Stomach (tissue), 9 donors: Measurements from ENCODE around the gene SHANK3. TPM values are rescaled to one million over a fixed set of nuclear protein-coding genes. Genes with fewer than 3 reads are reported as not detected.

Experiments
- DNase-seq, 2 donors: peaks; one replicate each; pipeline versions ENCODE4 v3.0.0 to v3.0.0-alpha.2; 2013 to 2019
- H3K27ac ChIP-seq, 5 donors: fragments of 200-600 bp in 4 of 5; sonication (generic) in 4 of 5; one replicate each; pipeline ENCODE4 v1.5.1; 2013 to 2019; ENCODE audit warnings: mild to moderate bottlenecking in 1 of 5, moderate library complexity in 1 of 5
- H3K27me3 ChIP-seq, 3 donors: fragments of 200-600 bp; sonication (generic); one replicate each; pipeline ENCODE4 v1.5.1; 2017 to 2019; ENCODE audit warnings: mixed run types in 1 of 3
- H3K36me3 ChIP-seq, 4 donors: fragments of 200-600 bp; sonication (generic); 1 replicate in 3 of 4; 2 replicates in 1 of 4; pipeline ENCODE4 v1.5.1; 2016 to 2019
- H3K4me1 ChIP-seq, 4 donors: fragments of 200-600 bp; sonication (generic); one replicate each; pipeline ENCODE4 v1.5.1; 2016 to 2019
- H3K4me3 ChIP-seq, 4 donors: fragments of 200-600 bp; sonication (generic) in 3 of 4; one replicate each; pipeline ENCODE4 v1.5.1; 2016 to 2019; ENCODE audit warnings: mild to moderate bottlenecking in 1 of 4
- H3K9me3 ChIP-seq, 4 donors: fragments of 200-600 bp; sonication (generic); one replicate each; pipeline ENCODE4 v1.5.1; 2016 to 2019
- EP300 ChIP-seq: sonication (generic); formaldehyde crosslinking; IDR thresholded peaks from one replicate; pipeline ENCODE4 v1.6.1; 2017; ENCODE audit warnings: antibody characterized with exemption
- POLR2A ChIP-seq, 4 donors: fragments of 450-650 bp; IDR thresholded peaks; one replicate each; pipeline ENCODE4 v1.6.1; 2016; ENCODE audit warnings: antibody characterized with exemption in 4 of 4, control low read depth in 2 of 4, mild to moderate bottlenecking in 1 of 4, moderate library complexity in 1 of 4
- POLR2AphosphoS5 ChIP-seq, 3 donors: sonication (generic); formaldehyde crosslinking; IDR thresholded peaks; one replicate each; pipeline ENCODE4 v1.6.1; 2016; ENCODE audit warnings: antibody characterized with exemption in 3 of 3
- WGBS, 5 donors: extraction: QIAGEN DNeasy Blood & Tissue Kit in 3 of 5; methylation state at CpG; one replicate each; pipeline versions ENCODE4 v1.1.5 to v1.1.7; 2013 to 2018; 5-methylcytosine and 5-hydroxymethylcytosine counted together
- intact Hi-C: fragments of 100-400 bp; cut with DNase I; formaldehyde crosslinking; loops from one replicate; pipeline ENCODE4 v1.15.1; 2023; ENCODE audit warnings: low total_unique reads
- polyA plus RNA-seq, 3 donors: library from polyadenylated mRNA; stranded (reverse); fragments of 200-250 nt; gene quantifications; one replicate each; pipeline ENCODE4 v1.2.3, GENCODE V29; 2013
- total RNA-seq, 5 donors: library from RNA; depleted of rRNA; stranded (reverse); fragments of >200 nt; gene quantifications; one replicate each; pipeline versions ENCODE4 v1.1.0 to v1.2.3, GENCODE V29; 2014 to 2016
- TF ChIP-seq, protein P1 (sequence below), 7 experiments: fragments of 450-650 bp in 4 of 7; fragments of 200-600 bp in 3 of 7; sonication (generic) in 3 of 7; IDR thresholded peaks; one replicate each; pipeline ENCODE4 v1.5.1; 2016 to 2019; ENCODE audit warnings: antibody characterized with exemption in 7 of 7, control low read depth in 2 of 7, mild to moderate bottlenecking in 1 of 7
- donor health status: healthy with polysubstance abuse.
- donor health status: Bipolar disorder and iron deficiency.
- donor health status: healthy.

SHANK3 gene
- total and polyA plus RNA-seq, 8 donors = 2.5 to 31.2 (median 5.1) TPM

DNA sequence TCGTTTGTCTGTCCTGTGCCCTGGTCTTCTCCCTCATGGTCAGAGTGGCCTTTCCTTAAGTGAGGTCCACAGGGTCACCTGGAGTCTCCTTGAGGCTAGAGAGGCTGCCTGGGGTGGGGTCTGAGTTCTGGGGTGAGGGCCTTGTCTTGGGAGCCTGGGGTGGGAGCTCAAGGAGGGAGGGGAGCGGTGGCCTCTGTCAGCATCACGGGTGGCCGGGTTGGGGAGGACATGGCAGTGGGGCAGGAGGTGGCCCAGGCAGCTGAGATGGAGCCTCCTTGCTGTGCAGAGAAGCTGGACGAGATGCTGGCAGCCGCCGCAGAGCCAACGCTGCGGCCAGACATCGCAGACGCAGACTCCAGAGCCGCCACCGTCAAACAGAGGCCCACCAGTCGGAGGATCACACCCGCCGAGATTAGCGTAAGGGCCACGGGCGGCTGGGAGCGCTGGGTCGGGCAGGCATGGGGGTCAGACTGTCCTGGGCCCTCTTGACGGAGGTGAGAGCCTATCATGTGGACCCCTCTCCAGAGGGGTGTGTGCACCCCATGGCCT, 42.1 kb downstream of the SHANK3 start:
- Histone ChIP-seq H3K27me3 (peaks cover 2 to 12% (median 6%) of the 10 kb centered on the region in 3 donors), H3K27ac (no peak overlapping the region), H3K4me1 (no peaks in the 10 kb centered on the region), H3K36me3 (peaks cover 0 to 10% (median 4%) of the 10 kb centered on the region in 4 donors), H3K4me3 (no peak overlapping the region), H3K9me3 (no peaks in the 10 kb centered on the region)
- 85 to 92% (median 91%) methylated on average over 17 to 22 of the region's 22 CpGs for WGBS, 5 donors
- intact Hi-C loops = no loop called here
- no peak for DNase-seq
- TF ChIP-seq, protein P1, sequence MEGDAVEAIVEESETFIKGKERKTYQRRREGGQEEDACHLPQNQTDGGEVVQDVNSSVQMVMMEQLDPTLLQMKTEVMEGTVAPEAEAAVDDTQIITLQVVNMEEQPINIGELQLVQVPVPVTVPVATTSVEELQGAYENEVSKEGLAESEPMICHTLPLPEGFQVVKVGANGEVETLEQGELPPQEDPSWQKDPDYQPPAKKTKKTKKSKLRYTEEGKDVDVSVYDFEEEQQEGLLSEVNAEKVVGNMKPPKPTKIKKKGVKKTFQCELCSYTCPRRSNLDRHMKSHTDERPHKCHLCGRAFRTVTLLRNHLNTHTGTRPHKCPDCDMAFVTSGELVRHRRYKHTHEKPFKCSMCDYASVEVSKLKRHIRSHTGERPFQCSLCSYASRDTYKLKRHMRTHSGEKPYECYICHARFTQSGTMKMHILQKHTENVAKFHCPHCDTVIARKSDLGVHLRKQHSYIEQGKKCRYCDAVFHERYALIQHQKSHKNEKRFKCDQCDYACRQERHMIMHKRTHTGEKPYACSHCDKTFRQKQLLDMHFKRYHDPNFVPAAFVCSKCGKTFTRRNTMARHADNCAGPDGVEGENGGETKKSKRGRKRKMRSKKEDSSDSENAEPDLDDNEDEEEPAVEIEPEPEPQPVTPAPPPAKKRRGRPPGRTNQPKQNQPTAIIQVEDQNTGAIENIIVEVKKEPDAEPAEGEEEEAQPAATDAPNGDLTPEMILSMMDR (IDR thresholded peaks at IDR 0.05) = no peak
- TF ChIP-seq POLR2A (IDR thresholded peaks at IDR 0.05) (no peak), EP300 (no peak), POLR2AphosphoS5 (IDR thresholded peaks at IDR 0.05) (no peak)

DNA sequence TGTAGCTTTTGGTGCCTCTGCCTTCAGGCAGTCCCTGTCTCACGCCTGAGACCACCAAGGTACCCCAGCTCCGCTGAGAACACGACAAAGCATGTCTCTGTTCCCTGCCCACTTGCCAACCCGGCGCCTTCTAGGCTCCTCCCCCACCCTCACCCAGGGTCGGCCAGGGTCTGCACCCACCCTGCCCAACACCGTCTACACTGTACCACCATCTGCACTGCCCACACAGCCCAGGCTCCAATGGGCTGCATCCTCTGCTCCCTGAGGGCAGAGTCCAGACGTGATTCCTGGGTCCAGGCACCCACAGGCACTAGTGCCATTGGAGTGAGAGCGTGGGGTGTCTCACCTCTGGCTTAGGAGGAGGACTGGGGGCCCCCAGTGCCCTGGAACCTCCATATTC, 42.6 kb downstream of the SHANK3 start:
- TF ChIP-seq POLR2A (IDR thresholded peaks at IDR 0.05) (no peak), EP300 (no peak), POLR2AphosphoS5 (IDR thresholded peaks at IDR 0.05) (no peak)
- TF ChIP-seq, protein P1 (IDR thresholded peaks at IDR 0.05) = no peak
- Histone ChIP-seq H3K27ac (no peak overlapping the region), H3K4me1 (peaks cover 0 to 4% (median 2%) of the 10 kb centered on the region in 4 donors), H3K4me3 (no peak overlapping the region), H3K9me3 (no peaks in the 10 kb centered on the region), H3K27me3 (peaks cover 7 to 18% (median 11%) of the 10 kb centered on the region in 3 donors), H3K36me3 (peaks cover 0 to 10% (median 4%) of the 10 kb centered on the region in 4 donors)
- 80 to 91% (median 85%) methylated on average over 9 of the region's 9 CpGs for WGBS, 5 donors
- intact Hi-C loops = no loop called here
- no peak for DNase-seq

DNA sequence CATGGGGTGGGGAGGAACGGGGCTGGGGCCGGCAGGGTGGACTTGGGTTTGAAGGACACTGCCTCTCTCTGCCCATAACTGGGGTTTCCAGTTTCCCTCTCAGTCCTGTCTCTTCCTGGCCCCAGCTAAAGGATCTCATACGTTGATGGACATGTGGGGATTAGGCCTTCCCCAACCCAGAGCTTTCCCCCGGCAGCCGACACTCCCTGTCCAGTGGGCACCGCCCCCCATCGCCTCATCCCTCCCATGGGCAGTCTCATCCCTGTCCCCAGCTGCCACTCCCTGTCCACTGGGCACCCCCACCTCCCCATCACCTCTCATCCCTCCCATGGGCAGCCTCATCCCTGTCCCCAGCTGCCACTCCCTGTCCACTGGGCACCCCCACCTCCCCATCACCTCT, 43.2 kb downstream of the SHANK3 start:
- intact Hi-C loops = no loop called here
- no peak for DNase-seq
- TF ChIP-seq, protein P1 (IDR thresholded peaks at IDR 0.05) = no peak
- TF ChIP-seq POLR2AphosphoS5 (IDR thresholded peaks at IDR 0.05) (no peak), EP300 (no peak), POLR2A (IDR thresholded peaks at IDR 0.05) (no peak)

DNA sequence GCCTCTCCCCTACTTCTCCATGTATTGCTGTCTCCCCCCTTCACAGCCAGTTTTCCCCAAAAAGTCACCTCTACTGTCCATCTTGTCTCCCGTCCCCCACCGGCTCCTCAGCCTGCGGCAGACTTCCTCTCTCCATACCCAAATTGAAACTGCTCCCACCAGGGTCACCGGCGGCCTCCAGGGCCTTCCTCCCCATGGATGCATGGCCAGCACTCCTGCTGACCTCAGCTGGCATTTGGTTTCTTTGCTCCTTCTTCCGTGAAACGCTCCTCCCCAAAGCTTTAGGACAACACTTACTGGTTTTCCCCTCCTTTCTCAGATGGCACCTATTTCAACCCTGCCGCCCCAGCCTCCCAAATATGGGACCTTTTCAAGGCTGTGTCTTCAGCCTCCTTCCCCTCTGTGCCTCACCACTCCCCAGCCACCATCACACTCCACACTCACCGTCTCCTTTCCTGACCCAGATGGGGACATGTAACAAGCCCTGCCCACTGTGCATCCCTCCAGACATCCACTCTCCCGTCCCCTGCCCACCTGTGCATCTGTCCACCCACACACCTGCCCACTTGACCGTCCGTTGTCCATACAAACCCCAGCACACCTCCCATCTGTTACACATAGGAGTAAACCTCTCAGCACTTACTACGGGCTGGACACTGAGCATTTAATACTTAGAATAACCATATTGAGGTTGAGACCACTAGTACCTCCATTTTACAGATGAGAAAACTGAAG, 43.8 kb downstream of the SHANK3 start:
- Histone ChIP-seq H3K9me3 (no peaks in the 10 kb centered on the region), H3K4me3 (no peak overlapping the region), H3K36me3 (peaks cover 0 to 10% (median 4%) of the 10 kb centered on the region in 4 donors), H3K4me1 (peaks cover 0 to 11% (median 4%) of the 10 kb centered on the region in 4 donors), H3K27me3 (peaks cover 14 to 30% (median 23%) of the 10 kb centered on the region in 3 donors), H3K27ac (no peak overlapping the region)
- no peak for DNase-seq
- intact Hi-C loops = no loop called here
- no peak for TF ChIP-seq POLR2AphosphoS5 (IDR thresholded peaks at IDR 0.05)
- TF ChIP-seq, protein P1 (IDR thresholded peaks at IDR 0.05) = no peak
- TF ChIP-seq EP300 = no peak
- TF ChIP-seq POLR2A (IDR thresholded peaks at IDR 0.05) = no peak
- 84 to 92% (median 87%) methylated on average over 13 of the region's 13 CpGs for WGBS, 5 donors

More for the DNA sequence above, 43.2 kb downstream of the SHANK3 start:
- WGBS, 5 donors = 77 to 85% (median 85%) methylated on average over 7 of the region's 7 CpGs
- peaks cover 0 to 10% (median 3%) of the 10 kb centered on the region in 4 donors for H3K4me1 ChIP-seq
- H3K4me3 ChIP-seq = no peak overlapping the region
- H3K27ac ChIP-seq = no peak overlapping the region
- no peaks in the 10 kb centered on the region for H3K9me3 ChIP-seq
- peaks cover 12 to 23% (median 16%) of the 10 kb centered on the region in 3 donors for H3K27me3 ChIP-seq
- peaks cover 0 to 10% (median 4%) of the 10 kb centered on the region in 4 donors for H3K36me3 ChIP-seq
